Common myeloid progenitor, CD34-positive (primary cell): ENCODE results near the gene SECISBP2.

Experiments used
- CTCF ChIA-PET: fragments of 350-600 bp; sonication (Branson Sonifier 250); formaldehyde crosslinking; loops from one replicate; lab custom pipeline; 2021; ENCODE audit warnings: antibody characterized with exemption; lab: Charles Lee
- POLR2A ChIA-PET: fragments of 350-600 bp; sonication (Branson Sonifier 250); formaldehyde crosslinking; loops from one replicate; lab custom pipeline; 2021; ENCODE audit warnings: antibody characterized with exemption; lab: Charles Lee
- DNase-seq, 3 donors: peaks; one replicate each; pipeline versions ENCODE4 v3.0.0 to v3.0.0-alpha.2; 2013
- H3K27ac ChIP-seq, 2 experiments: 1 replicate in 1 of 2; 2 replicates in 1 of 2; pipeline ENCODE4 v1.7.0; 2013; ENCODE audit warnings: inconsistent platforms in 2 of 2, low read length in 2 of 2, mild to moderate bottlenecking in 2 of 2, low read depth in 1 of 2, moderate library complexity in 1 of 2; ENCODE audit not compliant: severe bottlenecking in 2 of 2, insufficient read depth in 1 of 2, poor library complexity in 1 of 2
- H3K27me3 ChIP-seq, 5 experiments: replicated peaks in 2 of 5; 1 replicate in 3 of 5; 2 replicates in 2 of 5; pipeline versions ENCODE4 v1.6.1 to v1.7.0; 2013; ENCODE audit warnings: low read length in 4 of 5, mild to moderate bottlenecking in 2 of 5, moderate library complexity in 2 of 5, inconsistent platforms in 1 of 5; ENCODE audit not compliant: insufficient read depth in 5 of 5, control insufficient read depth in 4 of 5
- H3K36me3 ChIP-seq, 4 experiments: 1 replicate in 2 of 4; 2 replicates in 2 of 4; pipeline versions ENCODE4 v1.6.1 to v1.7.0; 2013; ENCODE audit warnings: low read length in 3 of 4, control low read depth in 1 of 4, mild to moderate bottlenecking in 1 of 4; ENCODE audit not compliant: control insufficient read depth in 4 of 4, insufficient read depth in 4 of 4
- H3K4me1 ChIP-seq, 4 experiments: 1 replicate in 3 of 4; 2 replicates in 1 of 4; pipeline versions ENCODE4 v1.6.1 to v1.7.1; 2013; ENCODE audit warnings: low read length in 3 of 4, mild to moderate bottlenecking in 3 of 4, control low read depth in 1 of 4, inconsistent platforms in 1 of 4, moderate library complexity in 1 of 4; ENCODE audit not compliant: control insufficient read depth in 4 of 4, insufficient read depth in 4 of 4; ENCODE audit errors: control extremely low read depth in 1 of 4
- H3K4me3 ChIP-seq, 7 experiments: 1 replicate in 4 of 7; 2 replicates in 3 of 7; pipeline versions ENCODE4 v1.5.1 to v1.7.0; 2013; ENCODE audit warnings: mild to moderate bottlenecking in 7 of 7, low read length in 6 of 7, moderate library complexity in 6 of 7, inconsistent platforms in 2 of 7, low read depth in 2 of 7, control low read depth in 1 of 7; ENCODE audit not compliant: insufficient read depth in 4 of 7, control insufficient read depth in 1 of 7; ENCODE audit errors: extremely low read depth in 1 of 7
- H3K9me3 ChIP-seq, 5 experiments: 1 replicate in 4 of 5; 2 replicates in 1 of 5; pipeline versions ENCODE4 v1.6.1 to v1.7.1; 2013; ENCODE audit warnings: low read length in 4 of 5, mild to moderate bottlenecking in 2 of 5, inconsistent platforms in 1 of 5, low read depth in 1 of 5, moderate library complexity in 1 of 5; ENCODE audit not compliant: control insufficient read depth in 4 of 5, insufficient read depth in 2 of 5; ENCODE audit errors: control extremely low read depth in 1 of 5
- WGBS: methylation state at CpG from one replicate; pipeline ENCODE4 v1.1.5; 2013; ENCODE audit not compliant: insufficient coverage; 5-methylcytosine and 5-hydroxymethylcytosine counted together

SECISBP2 gene

DNA sequence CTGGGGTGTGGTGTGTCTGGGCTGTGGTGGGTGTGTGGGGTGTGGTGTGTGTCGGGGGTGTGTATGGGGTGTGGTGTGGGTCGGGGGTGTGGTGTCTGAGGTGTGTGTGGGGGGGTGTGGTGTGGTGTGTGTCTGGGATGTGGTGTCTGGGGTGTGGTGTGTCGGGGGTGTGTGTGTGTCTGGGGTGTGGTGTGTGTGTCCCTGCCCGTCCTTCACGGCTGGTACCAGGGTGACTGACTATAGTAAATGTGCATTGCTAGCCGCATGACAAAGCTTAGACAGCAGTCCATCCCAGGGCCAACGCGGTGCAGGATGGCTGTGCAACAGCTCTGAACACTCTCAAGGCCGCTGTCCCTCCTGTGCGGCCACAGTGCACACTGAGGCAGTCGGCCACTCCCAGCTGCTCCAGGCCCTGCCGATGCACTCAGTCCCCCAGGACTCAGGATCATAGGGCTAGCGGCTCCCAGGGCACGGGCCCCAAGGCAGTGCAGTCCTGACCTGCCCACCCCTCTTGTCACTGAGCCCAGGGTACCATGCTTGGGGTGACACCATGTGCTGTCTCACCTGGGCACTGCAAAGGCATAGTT, 54.0 kb downstream of the SECISBP2 start:
- POLR2A ChIA-PET, result no interaction called here
- 97% methylated on average over 9 of the region's 14 CpGs for WGBS
- no peaks in the 10 kb centered on the region for H3K27me3 ChIP-seq
- H3K9me3 ChIP-seq, result no peaks in the 10 kb centered on the region
- peak in 2 of 3 donors; percentile 34 to 63 for DNase-seq
- H3K4me1 ChIP-seq, result peaks cover 8 to 47% (median 40%) of the 10 kb centered on the region in 4 experiments
- H3K36me3 ChIP-seq, result peaks cover 0 to 11% (median 8%) of the 10 kb centered on the region in 4 experiments
- H3K4me3 ChIP-seq, result no peak overlapping the region
- CTCF ChIA-PET, result interaction anchor here (4.2 kb wide), 1 partner anchor 14 kb away, joined by 22 read pairs; no protein-coding TSS in a partner anchor
- H3K27ac ChIP-seq, result no peak overlapping the region

- H3K36me3 ChIP-seq, result peaks cover 0 to 15% (median 11%) of the 10 kb centered on the region in 4 experiments
- ChIA-PET POLR2A (no interaction called here), CTCF (interaction anchor here (4.2 kb wide), 1 partner anchor 15 kb away, joined by 22 read pairs; no protein-coding TSS in a partner anchor)
- no peaks in the 10 kb centered on the region for H3K9me3 ChIP-seq
- H3K4me1 ChIP-seq, result peaks cover 8 to 40% (median 35%) of the 10 kb centered on the region in 4 experiments
- 89% methylated on average over 7 of the region's 8 CpGs for WGBS
- H3K27me3 ChIP-seq, result no peaks in the 10 kb centered on the region
- DNase-seq, result no peak
- H3K27ac ChIP-seq, result peak overlapping the region in 1 of 2 experiments; percentile 19
- H3K4me3 ChIP-seq, result no peak overlapping the region
Observed at GRCh38 chr9:89372979-89373378, 54.7 kb downstream of the SECISBP2 start.

- Histone ChIP-seq H3K4me3 (no peak overlapping the region), H3K9me3 (no peaks in the 10 kb centered on the region), H3K36me3 (peaks cover 0 to 25% (median 18%) of the 10 kb centered on the region in 4 experiments), H3K4me1 (peaks cover 8 to 38% (median 32%) of the 10 kb centered on the region in 4 experiments), H3K27me3 (no peaks in the 10 kb centered on the region), H3K27ac (peak overlapping the region in 1 of 2 experiments; percentile 75)
- WGBS, result 39% methylated on average over 4 of the region's 4 CpGs
- DNase-seq, result no peak
- ChIA-PET POLR2A (no interaction called here), CTCF (interaction anchor here (1.2 to 4.2 kb wide), 3 partner anchors 16 to 177 kb away, joined by 5 to 22 read pairs (median 5); no protein-coding TSS in a partner anchor)
Observed at GRCh38 chr9:89374176-89374575, 55.9 kb downstream of the SECISBP2 start.

- H3K27me3 ChIP-seq, result no peaks in the 10 kb centered on the region
- POLR2A ChIA-PET, result interaction anchor here (0.6 to 0.9 kb wide), 3 partner anchors 15 to 626 kb away, joined by 3 to 4 read pairs (median 4); no protein-coding TSS in a partner anchor
- CTCF ChIA-PET, result interaction anchor here (0.7 to 4.2 kb wide), 14 partner anchors 13 to 193 kb away, joined by 3 to 22 read pairs (median 3); no protein-coding TSS in a partner anchor
- H3K4me3 ChIP-seq, result peak overlapping the region in 4 of 7 experiments; percentile 26 to 66 (median 40)
- peaks cover 0 to 33% (median 23%) of the 10 kb centered on the region in 4 experiments for H3K36me3 ChIP-seq
- DNase-seq, result peak; percentile 75 to 94 (median 91)
- 39% methylated on average over 8 of the region's 8 CpGs for WGBS
- peak overlapping the region; percentile 68 to 75 for H3K27ac ChIP-seq
- peaks cover 8 to 45% (median 35%) of the 10 kb centered on the region in 4 experiments for H3K4me1 ChIP-seq
- no peaks in the 10 kb centered on the region for H3K9me3 ChIP-seq
Observed at GRCh38 chr9:89375191-89375760, 57.0 kb downstream of the SECISBP2 start.

DNA sequence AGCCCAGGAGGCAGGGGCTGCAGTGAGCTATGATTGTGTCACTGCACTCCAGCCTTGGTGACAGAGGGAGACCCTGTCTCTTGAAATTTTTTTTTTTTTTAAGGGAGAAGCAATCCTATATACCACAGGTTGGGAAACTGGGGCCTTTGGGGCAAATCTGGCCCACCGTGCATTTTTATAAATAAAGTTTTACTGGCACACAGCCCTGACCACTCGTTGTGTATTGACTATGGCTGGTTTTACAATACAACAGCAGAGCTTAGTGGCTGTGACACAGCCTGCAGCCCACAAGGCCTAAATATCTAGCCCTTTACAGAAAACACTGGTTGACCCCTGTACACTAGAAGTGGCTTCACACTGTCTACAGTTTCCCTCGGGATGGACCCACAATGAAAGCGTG, 58.0 kb downstream of the SECISBP2 start:
- WGBS, result 93% methylated on average over 4 of the region's 4 CpGs
- Histone ChIP-seq H3K4me1 (peaks cover 8 to 45% (median 35%) of the 10 kb centered on the region in 4 experiments), H3K36me3 (peaks cover 6 to 43% (median 29%) of the 10 kb centered on the region in 4 experiments), H3K27me3 (no peaks in the 10 kb centered on the region), H3K9me3 (no peaks in the 10 kb centered on the region), H3K4me3 (peak overlapping the region in 1 of 7 experiments; percentile 19), H3K27ac (peak overlapping the region in 1 of 2 experiments; percentile 75)
- POLR2A ChIA-PET, result no interaction called here
- DNase-seq, result no peak
- CTCF ChIA-PET, result interaction anchor here (0.6 to 4.2 kb wide), 9 partner anchors 16 to 192 kb away, joined by 3 to 22 read pairs (median 3); no protein-coding TSS in a partner anchor

GRCh38 chr9:89376741-89377351, 58.5 kb downstream of the SECISBP2 start:
- H3K36me3 ChIP-seq, result peaks cover 7 to 49% (median 33%) of the 10 kb centered on the region in 4 experiments
- H3K4me3 ChIP-seq, result no peak overlapping the region
- no peaks in the 10 kb centered on the region for H3K9me3 ChIP-seq
- ChIA-PET CTCF (interaction anchor here (0.7 to 4.2 kb wide), 5 partner anchors 16 to 172 kb away, joined by 3 to 22 read pairs (median 4); no protein-coding TSS in a partner anchor), POLR2A (no interaction called here)
- WGBS, result 92% methylated on average over 13 of the region's 17 CpGs
- no peak for DNase-seq
- no peak overlapping the region for H3K27ac ChIP-seq
- H3K27me3 ChIP-seq, result no peaks in the 10 kb centered on the region
- H3K4me1 ChIP-seq, result peaks cover 8 to 45% (median 35%) of the 10 kb centered on the region in 4 experiments
